COLO829 (cell line): ENCODE results near the gene PTPRE.
A peak's percentile ranks its signal among the peaks of the same experiment; 100 is the strongest.

Source experiments
- DNase-seq: peaks from one replicate; pipeline ENCODE4 v3.0.0; 2012; ENCODE audit warnings: low spot score

Gene PTPRE

GRCh38 chr10:128125944-128126764 is 219.3 kb downstream of the PTPRE start, which contains the start of gene MKI67:
Gene MKI67, minus strand, starts transcription at chr10:128126423. Its CDS starts 756 bp downstream, at chr10:128125667.
- peak; percentile 83 for DNase-seq

DNA sequence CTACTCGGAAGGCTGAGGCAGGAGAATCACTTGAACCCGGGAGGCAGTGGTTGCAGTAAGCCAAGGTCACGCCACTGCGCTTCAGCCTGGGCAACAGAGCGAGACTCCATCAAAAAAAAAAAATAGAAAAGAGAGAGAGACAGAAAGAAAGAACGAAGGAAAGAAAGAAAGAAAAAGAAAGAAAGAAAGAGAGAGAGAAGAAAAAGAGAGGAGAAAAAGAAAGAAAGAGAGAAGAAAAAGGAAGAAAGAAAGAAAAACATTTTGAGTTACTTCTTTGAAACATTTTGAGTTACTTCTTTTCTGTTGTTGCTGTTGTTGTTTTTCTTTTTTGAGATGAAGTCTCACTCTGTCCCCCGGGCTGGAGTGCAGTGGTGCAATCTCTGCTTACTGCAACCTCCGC is 221.7 kb downstream of the PTPRE start:
- DNase-seq = no peak

- no peak for DNase-seq
Measured at GRCh38 chr10:128130051-128130450, 223.1 kb downstream of the PTPRE start.
